Upper lobe of left lung (tissue), 4 donors: ENCODE data around the gene L1TD1.

ENCODE experiments used
- EP300 ChIP-seq, 4 donors: sonication (generic); formaldehyde crosslinking; IDR thresholded peaks; one replicate each; pipeline ENCODE4 v1.5.1; 2017; ENCODE audit warnings: antibody characterized with exemption in 4 of 4, control low read depth in 2 of 4
- TF ChIP-seq, protein P1 (sequence below), 6 experiments: fragments of 450-650 bp in 4 of 6; fragments of 200-600 bp in 2 of 6; sonication (generic) in 2 of 6; IDR thresholded peaks; one replicate each; pipeline ENCODE4 v1.5.1; 2016 to 2019; ENCODE audit warnings: antibody characterized with exemption in 6 of 6

GRCh38 chr1:62241371-62242131 is 46.9 kb downstream of the L1TD1 start:
- TF ChIP-seq, protein P1, sequence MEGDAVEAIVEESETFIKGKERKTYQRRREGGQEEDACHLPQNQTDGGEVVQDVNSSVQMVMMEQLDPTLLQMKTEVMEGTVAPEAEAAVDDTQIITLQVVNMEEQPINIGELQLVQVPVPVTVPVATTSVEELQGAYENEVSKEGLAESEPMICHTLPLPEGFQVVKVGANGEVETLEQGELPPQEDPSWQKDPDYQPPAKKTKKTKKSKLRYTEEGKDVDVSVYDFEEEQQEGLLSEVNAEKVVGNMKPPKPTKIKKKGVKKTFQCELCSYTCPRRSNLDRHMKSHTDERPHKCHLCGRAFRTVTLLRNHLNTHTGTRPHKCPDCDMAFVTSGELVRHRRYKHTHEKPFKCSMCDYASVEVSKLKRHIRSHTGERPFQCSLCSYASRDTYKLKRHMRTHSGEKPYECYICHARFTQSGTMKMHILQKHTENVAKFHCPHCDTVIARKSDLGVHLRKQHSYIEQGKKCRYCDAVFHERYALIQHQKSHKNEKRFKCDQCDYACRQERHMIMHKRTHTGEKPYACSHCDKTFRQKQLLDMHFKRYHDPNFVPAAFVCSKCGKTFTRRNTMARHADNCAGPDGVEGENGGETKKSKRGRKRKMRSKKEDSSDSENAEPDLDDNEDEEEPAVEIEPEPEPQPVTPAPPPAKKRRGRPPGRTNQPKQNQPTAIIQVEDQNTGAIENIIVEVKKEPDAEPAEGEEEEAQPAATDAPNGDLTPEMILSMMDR (IDR thresholded peaks at IDR 0.05): no peak
- TF ChIP-seq EP300 (IDR thresholded peaks at IDR 0.05): no peak
